GM21360 (cell line): ENCODE results near the gene PRSS37.

Experiments
- ATAC-seq: cut with Tn5 transposase; IDR thresholded peaks from one replicate; pipeline ENCODE4 v1.9.1; 2021; ENCODE audit warnings: mild to moderate bottlenecking, moderate library complexity; ENCODE audit not compliant: unreplicated experiment

Gene PRSS37

GRCh38 chr7:141788296-141788695, 53.0 kb downstream of the PRSS37 start:
- ATAC-seq, result no peak
